ENCODE data around the gene KHDRBS1.

Gene KHDRBS1

DNA sequence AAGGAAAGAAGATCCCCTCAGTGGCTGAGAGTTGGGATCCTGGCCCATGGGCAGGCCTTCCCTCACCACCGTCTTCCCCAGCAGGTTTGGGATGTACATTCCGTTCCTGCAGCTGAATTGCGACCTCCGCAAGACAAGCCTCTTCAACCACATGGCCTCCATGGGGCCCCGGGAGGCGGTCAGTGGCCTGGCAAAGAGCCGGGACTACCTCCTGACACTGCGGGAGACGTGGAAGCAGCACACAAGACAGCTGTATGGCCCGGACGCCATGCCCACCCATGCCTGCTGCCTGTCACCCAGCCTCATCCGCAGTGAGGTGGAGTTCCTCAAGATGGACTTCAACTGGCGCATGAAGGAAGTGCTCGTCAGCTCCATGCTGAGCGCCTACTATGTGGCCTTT is 77.9 kb downstream of the KHDRBS1 start:
- no peak for TF ChIP-seq ZNF664 (tag by site-specific recombination; IDR thresholded peaks at IDR 0.05)
- no peak for TF ChIP-seq ZNF555 (tag by site-specific recombination; conservative IDR thresholded peaks at IDR 0.05)
- TF ChIP-seq ZNF610 (tag by site-specific recombination; IDR thresholded peaks at IDR 0.05; ENCODE audit: borderline replicate concordance), result no peak
- no peak for TF ChIP-seq ZNF239 (tag by site-specific recombination; IDR thresholded peaks at IDR 0.05)
- TF ChIP-seq ZNF19 (tag by site-specific recombination; IDR thresholded peaks at IDR 0.05; ENCODE audit: low read depth), result no peak
- TF ChIP-seq, protein P1, sequence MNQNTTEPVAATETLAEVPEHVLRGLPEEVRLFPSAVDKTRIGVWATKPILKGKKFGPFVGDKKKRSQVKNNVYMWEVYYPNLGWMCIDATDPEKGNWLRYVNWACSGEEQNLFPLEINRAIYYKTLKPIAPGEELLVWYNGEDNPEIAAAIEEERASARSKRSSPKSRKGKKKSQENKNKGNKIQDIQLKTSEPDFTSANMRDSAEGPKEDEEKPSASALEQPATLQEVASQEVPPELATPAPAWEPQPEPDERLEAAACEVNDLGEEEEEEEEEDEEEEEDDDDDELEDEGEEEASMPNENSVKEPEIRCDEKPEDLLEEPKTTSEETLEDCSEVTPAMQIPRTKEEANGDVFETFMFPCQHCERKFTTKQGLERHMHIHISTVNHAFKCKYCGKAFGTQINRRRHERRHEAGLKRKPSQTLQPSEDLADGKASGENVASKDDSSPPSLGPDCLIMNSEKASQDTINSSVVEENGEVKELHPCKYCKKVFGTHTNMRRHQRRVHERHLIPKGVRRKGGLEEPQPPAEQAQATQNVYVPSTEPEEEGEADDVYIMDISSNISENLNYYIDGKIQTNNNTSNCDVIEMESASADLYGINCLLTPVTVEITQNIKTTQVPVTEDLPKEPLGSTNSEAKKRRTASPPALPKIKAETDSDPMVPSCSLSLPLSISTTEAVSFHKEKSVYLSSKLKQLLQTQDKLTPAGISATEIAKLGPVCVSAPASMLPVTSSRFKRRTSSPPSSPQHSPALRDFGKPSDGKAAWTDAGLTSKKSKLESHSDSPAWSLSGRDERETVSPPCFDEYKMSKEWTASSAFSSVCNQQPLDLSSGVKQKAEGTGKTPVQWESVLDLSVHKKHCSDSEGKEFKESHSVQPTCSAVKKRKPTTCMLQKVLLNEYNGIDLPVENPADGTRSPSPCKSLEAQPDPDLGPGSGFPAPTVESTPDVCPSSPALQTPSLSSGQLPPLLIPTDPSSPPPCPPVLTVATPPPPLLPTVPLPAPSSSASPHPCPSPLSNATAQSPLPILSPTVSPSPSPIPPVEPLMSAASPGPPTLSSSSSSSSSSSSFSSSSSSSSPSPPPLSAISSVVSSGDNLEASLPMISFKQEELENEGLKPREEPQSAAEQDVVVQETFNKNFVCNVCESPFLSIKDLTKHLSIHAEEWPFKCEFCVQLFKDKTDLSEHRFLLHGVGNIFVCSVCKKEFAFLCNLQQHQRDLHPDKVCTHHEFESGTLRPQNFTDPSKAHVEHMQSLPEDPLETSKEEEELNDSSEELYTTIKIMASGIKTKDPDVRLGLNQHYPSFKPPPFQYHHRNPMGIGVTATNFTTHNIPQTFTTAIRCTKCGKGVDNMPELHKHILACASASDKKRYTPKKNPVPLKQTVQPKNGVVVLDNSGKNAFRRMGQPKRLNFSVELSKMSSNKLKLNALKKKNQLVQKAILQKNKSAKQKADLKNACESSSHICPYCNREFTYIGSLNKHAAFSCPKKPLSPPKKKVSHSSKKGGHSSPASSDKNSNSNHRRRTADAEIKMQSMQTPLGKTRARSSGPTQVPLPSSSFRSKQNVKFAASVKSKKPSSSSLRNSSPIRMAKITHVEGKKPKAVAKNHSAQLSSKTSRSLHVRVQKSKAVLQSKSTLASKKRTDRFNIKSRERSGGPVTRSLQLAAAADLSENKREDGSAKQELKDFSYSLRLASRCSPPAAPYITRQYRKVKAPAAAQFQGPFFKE (tag by site-specific recombination; IDR thresholded peaks at IDR 0.05; ENCODE audit: borderline replicate concordance), result no peak
- TF ChIP-seq, protein P2, sequence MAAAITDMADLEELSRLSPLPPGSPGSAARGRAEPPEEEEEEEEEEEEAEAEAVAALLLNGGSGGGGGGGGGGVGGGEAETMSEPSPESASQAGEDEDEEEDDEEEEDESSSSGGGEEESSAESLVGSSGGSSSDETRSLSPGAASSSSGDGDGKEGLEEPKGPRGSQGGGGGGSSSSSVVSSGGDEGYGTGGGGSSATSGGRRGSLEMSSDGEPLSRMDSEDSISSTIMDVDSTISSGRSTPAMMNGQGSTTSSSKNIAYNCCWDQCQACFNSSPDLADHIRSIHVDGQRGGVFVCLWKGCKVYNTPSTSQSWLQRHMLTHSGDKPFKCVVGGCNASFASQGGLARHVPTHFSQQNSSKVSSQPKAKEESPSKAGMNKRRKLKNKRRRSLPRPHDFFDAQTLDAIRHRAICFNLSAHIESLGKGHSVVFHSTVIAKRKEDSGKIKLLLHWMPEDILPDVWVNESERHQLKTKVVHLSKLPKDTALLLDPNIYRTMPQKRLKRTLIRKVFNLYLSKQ (tag by site-specific recombination; IDR thresholded peaks at IDR 0.05; ENCODE audit: borderline replicate concordance), result no peak
- no peak for TF ChIP-seq ZNF701 (tag by site-specific recombination; IDR thresholded peaks at IDR 0.05)
- TF ChIP-seq, protein P3, sequence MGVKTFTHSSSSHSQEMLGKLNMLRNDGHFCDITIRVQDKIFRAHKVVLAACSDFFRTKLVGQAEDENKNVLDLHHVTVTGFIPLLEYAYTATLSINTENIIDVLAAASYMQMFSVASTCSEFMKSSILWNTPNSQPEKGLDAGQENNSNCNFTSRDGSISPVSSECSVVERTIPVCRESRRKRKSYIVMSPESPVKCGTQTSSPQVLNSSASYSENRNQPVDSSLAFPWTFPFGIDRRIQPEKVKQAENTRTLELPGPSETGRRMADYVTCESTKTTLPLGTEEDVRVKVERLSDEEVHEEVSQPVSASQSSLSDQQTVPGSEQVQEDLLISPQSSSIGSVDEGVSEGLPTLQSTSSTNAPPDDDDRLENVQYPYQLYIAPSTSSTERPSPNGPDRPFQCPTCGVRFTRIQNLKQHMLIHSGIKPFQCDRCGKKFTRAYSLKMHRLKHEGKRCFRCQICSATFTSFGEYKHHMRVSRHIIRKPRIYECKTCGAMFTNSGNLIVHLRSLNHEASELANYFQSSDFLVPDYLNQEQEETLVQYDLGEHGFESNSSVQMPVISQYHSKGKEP (tag by site-specific recombination; IDR thresholded peaks at IDR 0.05), result no peak
- TF ChIP-seq ZFP3 (tag by site-specific recombination; IDR thresholded peaks at IDR 0.05; ENCODE audit: low read depth), result no peak
- POLR2A ChIA-PET, result interaction anchor here (0.6 kb wide), 1 partner anchor 93 kb away, joined by 4 read pairs; no protein-coding TSS in a partner anchor
- no peak overlapping the region for H3K27ac ChIP-seq (ENCODE audit: extremely low read depth, low read depth, low read length)

More for the DNA sequence above, 77.9 kb downstream of the KHDRBS1 start:
- CTCF ChIA-PET, result interaction anchor here (0.6 to 1.0 kb wide), 2 partner anchors 18 to 224 kb away, joined by 3 to 5 read pairs; partner anchors contain the start of gene TMEM39B
- no peak overlapping the region for H3K4me3 ChIP-seq (ENCODE audit: low read depth, low read length)
- no peaks in the 10 kb centered on the region for H3K9me3 ChIP-seq (ENCODE audit: control insufficient read depth, insufficient read depth, low read depth, low read length)
- H3K36me3 ChIP-seq (ENCODE audit: control insufficient read depth in 2 of 2, insufficient read depth in 1 of 2, low read length in 2 of 2), result peaks cover 4 to 60% of the 10 kb centered on the region in 2 experiments; a peak in 2 of 3 replicates
- H3K4me1 ChIP-seq (ENCODE audit: control insufficient read depth, insufficient read depth, low read length), result no peaks in the 10 kb centered on the region
